ENCODE results near the gene CLIC6.
"Not testable (repeated sequence)": the region's sequence is repeated elsewhere in the genome, so short reads cannot be mapped to it uniquely, and the experiment has no call there.

DNA sequence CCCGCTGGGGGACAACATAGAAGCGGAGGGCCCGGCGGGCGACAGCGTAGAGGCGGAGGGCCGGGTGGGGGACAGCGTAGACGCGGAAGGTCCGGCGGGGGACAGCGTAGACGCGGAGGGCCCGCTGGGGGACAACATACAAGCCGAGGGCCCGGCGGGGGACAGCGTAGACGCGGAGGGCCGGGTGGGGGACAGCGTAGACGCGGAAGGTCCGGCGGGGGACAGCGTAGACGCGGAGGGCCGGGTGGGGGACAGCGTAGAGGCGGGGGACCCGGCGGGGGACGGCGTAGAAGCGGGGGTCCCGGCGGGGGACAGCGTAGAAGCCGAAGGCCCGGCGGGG, 1.1 kb downstream of the CLIC6 start:
- TF ChIP-seq, protein P1, sequence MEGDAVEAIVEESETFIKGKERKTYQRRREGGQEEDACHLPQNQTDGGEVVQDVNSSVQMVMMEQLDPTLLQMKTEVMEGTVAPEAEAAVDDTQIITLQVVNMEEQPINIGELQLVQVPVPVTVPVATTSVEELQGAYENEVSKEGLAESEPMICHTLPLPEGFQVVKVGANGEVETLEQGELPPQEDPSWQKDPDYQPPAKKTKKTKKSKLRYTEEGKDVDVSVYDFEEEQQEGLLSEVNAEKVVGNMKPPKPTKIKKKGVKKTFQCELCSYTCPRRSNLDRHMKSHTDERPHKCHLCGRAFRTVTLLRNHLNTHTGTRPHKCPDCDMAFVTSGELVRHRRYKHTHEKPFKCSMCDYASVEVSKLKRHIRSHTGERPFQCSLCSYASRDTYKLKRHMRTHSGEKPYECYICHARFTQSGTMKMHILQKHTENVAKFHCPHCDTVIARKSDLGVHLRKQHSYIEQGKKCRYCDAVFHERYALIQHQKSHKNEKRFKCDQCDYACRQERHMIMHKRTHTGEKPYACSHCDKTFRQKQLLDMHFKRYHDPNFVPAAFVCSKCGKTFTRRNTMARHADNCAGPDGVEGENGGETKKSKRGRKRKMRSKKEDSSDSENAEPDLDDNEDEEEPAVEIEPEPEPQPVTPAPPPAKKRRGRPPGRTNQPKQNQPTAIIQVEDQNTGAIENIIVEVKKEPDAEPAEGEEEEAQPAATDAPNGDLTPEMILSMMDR (IDR thresholded peaks at IDR 0.05): not testable (repeated sequence)
- TF ChIP-seq ZFX (IDR thresholded peaks at IDR 0.05; ENCODE audit: borderline replicate concordance): not testable (repeated sequence)
